Stimulated activated CD4-positive, alpha-beta T cell treated with anti-CD3 and anti-CD28 coated beads, Interleukin-15, amount 100 ng/mL, for 48 hours (primary cell): Measurements from ENCODE around the gene AGPAT4.
A peak's percentile ranks its signal among the peaks of the same experiment; 100 is the strongest.
"Not testable (repeated sequence)": the region's sequence is repeated elsewhere in the genome, so short reads cannot be mapped to it uniquely, and the experiment has no call there.

Experiments used
- DNase-seq, 2 donors: peaks; one replicate each; pipeline ENCODE4 v3.0.0-alpha.2; 2020; ENCODE audit warnings: low read depth in 2 of 2

AGPAT4 gene

DNA sequence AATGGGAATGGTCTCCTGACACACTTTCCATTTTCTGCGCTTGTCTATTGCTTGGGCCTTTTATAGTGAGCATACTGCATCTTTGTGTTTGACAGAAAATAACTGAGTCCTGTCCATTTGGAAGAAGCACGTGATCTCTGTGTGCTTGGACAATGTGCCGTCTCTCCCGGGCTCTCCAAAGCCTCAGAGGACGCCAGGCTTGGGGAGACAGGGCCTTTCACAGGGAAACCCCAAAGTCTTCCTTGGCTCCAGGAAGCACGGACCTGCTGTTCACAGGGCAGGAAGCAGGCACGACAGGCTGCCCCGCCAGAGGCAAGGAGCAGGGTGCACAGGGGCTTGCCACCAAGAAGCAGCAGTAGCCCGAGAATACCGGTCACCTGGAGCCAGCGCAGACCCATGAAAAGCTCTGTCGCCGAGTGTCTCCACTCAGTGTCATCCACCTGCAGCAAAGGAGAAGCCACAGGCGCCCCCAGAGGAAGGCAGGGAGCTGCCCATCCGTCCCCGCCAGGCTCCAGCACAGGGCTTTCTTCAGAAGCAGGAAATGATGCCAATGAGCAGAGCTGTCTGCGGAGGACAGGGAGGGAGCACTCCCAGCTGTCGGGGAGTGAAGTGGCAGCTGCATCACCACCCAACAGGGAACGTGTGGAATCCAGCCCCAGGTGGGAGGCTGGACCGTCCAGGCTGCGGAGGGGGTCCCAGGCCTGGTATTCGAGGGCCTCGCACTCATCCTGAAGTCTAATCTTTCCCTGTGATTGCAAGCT, 135.1 kb downstream of the AGPAT4 start:
- DNase-seq = no peak

DNA sequence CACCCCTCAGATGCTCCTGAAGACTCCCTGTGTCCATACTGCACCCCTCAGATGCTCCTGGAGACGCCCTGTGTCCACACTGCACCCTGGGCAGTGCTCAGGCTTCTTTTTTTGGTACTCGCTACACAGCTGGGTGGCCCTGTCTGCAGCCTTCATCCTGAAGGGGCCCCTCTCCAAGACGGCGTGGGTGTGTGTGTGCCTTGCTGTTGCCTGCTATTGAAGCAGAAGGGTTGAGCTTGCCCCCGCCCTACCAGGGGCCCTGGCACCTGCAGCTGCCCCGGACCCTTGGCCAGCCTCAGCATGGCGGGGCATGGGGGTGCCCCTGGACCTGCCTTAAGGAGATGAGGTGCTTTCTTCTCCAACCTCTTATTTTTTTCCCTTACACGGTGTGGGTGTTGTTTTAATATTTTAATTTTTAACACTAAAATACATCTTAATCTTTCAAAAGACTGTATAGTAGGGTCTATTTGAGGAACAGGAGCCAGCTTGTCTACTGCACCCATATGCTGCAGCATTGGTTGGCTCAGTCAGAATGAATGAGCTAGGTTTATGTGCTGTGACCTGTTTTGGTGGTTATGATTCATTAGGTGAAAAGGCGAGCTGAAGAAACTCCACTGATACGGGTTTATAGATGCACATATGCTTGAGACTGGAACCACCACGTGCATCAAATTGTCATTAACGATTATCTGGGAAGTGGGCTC, 135.9 kb downstream of the AGPAT4 start:
- no peak for DNase-seq

DNA sequence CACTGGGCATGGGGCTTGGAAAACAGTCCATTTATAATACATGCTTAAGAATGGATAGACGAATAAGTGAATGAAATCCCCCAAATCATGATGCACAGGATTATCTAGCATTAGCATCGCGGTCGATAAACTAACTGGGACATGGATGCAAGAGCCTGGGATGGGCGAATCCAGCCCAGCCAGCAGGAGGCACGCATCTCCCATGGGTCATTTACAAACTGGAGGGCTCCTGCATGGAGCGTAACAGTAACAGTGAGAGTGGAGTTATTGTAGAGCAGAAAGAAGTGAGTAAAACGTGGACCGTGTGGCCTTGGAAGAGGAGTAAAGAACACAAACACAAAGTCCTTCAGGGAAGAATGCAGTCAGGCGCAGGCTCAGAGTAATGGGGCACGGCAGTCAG, 136.5 kb downstream of the AGPAT4 start:
- no peak for DNase-seq

DNA sequence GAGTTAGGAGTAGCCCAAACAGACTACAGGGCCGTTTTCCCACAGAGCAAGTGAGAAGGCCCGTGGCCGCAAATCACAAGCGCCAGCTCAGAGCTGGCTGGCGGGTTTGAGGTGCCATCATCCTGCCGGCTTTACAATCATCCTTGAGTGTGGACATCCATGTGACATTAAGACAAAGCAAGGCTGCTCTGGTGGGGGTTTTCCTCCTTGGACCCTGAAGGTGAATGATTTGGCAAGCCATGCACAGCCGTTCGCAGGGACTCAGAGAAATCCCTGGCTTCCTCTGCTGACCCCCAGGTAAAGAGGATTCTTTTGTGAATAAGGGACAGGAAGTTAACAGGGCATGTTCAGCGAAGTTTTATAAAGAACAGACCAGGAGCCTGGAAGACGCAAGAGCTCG, 137.2 kb downstream of the AGPAT4 start:
- no peak for DNase-seq

DNA sequence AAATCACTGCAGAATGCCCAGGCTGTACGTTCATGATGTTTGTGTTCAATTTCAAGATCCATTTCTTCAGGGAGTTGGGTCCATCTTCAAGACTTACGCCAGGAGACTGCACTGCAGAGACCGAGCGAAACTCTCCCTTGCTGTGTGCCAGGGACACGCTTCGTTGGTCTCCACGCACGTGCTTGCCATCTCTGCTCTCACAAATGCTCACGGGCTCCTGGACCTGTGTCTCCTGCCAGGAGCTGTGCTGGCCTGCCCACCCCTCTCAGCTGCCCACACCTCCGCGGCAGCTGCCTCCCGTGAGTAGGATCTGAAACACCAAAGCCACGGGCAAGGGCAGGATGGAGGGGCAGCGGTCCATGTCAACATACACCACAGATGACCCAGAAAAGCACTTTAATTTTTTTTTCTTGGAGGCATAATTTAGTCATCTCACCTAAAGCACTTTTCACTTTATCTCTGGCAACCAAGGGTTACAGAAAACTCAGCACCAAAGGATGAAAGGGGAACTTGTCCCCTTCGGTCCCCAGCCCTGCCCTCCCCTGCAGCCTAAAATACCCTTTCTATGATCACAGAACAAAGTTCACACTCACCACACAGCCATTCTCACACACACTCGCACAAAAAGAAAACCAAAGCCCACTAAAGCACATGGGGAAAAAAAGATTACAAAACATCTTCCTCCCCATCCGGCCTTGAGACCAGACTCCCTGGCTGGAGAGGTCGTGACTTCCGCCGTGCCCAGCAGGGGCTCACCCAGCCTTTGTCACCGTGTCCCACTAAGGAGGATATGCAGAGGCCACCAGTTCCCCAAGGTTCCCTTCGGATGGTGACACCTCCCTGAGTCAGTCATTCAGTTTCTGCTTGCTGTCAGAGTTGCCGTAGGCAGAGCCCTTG, 137.9 kb downstream of the AGPAT4 start:
- DNase-seq = no peak

DNA sequence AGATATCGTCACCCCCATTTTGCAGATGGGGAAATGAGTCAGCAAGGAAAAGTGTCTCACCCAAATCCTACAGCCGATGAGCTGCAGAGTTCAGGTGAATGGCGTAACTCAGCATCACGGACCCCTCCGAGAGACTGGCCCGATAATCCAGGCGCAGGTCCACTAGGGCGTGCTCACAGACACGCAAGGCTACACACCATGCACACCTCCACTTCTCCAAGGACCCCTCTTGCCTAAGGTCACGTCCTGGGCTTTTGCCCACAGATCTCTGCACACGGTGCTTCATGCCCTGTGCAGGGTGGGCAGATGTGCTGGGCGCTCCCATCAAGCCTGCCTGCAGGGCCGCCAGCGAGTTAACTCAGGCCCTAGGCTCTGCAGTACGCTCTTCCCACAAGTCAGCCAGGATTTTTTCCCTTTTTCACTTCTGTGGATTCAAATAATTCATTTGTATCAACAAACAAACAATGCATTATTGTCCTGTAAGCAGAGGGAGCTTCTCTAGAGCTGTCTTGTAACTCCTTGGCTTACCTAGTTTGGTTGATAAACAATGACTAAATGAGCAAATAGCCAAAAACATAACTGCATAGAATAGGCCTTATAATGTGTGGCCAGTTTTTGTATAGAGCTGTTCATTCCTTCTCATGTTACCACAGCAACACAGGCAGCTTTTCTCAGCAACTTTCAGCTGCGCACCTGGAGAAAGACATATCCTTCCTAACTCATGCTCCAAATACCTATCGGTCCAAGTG, 139.1 kb downstream of the AGPAT4 start:
- DNase-seq = no peak

DNA sequence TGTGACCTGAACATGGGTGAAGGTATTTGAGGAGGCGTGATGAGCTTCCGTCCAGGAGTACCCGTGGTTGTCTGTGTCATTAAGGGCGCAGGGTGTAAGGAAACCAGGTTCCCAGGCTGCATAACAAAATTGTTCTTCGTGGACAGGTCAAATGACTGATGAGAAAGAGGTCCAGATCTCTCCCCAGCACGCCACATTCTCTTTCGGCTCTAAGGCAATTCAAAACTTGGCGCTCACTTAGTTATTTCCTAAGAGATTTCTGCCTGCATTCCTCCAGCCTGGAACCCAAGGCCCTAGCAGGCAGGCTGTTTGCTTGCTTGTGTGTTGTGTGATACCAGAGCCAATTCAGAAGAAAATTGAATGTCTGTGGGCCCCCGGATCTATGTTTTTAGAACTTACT, 139.9 kb downstream of the AGPAT4 start:
- no peak for DNase-seq

DNA sequence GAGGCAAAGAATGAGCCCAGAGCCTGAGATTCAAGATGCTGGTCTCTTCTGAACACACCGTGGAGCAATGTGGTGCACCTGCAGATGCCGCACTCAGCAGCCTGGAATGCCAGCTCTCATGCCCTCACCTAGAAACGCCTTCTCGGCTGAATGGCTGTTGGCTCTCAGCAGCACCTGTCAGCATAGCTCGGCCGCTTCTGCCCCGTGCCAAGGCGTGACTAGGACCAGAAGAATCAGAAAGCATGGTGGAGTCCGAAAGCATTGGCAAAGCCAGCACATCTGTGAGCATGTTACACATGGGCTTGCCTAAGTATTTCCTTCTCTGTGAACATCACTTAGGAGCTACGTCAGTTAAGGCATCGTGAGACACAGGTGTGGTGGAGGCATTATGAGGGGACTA, 141.5 kb downstream of the AGPAT4 start:
- DNase-seq = no peak

DNA sequence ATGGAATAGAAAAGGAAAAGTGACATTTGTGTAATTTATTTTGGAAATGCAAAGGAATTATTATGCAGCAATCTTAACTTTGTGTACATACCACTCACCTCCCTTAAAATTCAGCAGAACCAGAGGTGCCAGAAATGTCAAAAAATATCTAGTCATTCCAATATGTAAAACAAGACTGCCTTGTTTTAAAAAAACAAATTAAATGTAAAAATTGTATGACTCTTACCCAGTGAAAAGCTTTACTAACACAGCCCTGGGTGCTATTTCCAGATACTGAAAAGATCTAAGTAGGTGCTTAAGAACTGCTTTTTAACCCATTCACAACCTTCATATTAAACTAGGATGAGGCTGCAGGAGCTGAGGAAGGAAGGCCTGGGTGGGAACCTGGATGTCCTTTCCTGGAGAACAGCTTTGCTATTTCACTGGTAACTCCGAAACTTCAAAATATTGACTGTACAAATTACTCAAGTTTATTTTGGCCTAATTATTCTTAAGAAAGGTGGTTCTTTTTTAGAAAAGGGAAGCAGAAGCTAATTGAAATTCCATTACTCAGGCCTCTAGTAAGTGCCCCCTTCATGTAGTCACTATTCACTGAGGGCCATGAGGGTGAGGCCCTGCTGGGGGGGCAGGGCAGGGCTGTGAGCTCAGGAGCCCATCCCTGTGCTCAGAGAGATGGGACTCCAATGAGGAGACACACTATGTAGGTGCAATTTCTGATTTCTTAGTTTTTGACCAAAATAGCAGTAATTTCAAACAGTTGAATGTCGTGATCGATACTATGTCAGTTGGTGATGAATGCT, 142.7 kb downstream of the AGPAT4 start:
- DNase-seq = no peak

DNA sequence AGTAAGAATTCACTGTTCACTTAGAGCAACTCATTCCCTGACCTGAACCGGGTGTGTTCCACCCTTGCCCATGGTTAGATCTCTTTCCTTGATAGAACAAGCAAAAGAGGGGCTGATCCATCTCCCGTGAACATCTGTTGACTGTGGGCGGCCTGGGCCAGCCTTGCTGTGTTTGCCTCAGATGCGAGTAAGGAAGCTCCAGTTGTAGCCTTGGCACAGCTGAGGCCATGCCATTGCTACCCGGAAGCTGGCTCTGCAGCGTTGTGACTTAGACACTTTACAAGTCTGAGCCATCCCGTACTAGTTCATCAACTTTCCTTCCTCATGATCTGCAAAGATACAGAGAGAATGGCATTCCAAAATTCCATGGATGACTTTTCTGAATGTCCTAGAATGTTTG, 143.3 kb downstream of the AGPAT4 start:
- no peak for DNase-seq

DNA sequence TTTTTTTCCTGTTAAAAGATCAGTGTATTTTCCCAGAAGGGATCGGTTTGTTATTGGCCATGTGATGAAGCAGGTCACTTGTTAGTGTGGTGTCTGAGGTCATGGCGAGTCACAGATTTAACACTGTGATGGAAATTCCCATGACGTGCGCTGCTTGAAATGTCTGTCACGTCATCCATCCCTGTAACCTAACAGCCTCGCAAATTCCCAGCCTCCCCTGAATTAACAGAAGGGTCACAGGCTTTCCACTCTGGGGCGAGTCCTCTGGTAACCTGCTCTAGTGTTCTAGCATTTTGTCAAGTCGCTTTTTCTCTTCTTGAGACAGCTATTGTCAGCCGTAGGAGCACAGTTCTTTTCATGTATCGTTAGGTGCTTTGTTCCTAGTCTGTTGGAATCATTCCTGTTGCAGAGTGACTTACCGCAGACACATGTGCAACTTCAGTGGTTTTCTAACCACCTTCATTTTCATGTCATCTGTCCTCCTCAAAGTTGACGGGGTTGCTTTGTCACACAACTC, 145.1 kb downstream of the AGPAT4 start:
- DNase-seq = peak; percentile 34 to 36

DNA sequence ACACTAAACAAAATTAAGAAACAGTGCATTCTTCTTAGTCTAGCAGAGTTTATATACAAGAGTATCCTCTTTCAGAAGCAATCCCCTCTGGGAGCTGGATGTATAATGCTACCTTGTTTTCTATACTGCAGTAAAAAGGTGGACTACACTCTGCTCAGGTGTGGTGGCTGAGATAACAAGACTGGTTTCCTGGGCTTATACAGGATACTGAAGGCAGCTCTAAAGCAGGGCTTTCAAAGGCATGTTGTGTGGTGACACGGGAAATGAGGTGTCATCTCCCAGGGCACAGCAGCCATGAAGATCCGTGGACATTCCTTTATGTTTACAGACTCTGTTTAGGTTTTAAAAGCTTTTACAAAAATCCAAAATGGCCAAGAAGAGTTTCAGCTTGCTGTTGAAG, 145.6 kb downstream of the AGPAT4 start:
- DNase-seq = no peak

DNA sequence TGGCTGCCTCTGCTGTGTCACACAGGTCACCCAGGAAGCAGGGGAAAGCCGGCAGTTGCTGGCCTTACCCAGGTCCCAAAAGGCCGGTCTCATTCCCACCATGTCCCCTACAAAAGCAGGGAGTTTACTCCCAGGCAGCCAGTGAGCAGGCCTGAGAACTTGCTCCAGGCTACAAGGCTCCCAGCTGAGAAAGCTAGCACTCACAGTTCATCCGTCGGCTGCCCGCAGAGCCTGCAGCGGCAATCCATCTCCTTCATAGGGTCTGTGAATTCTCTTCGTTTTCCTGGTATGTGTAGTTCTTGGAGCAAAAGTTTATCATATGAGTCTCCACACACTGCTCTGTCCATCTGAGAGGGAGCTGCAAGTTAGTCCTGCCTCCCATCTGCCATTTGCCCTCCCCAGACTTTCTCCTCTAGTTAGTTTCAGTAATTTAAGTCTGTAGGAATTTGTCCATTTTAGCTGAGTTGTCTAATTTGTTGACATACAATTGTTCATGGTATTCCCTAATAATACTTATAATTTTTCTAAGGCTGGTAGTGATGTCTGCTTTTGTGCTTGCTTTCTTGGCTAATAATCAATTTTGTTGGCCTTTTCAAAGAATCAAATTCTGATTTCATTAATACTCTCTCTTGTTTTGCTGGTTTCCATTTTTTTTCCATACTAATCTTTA, 146.7 kb downstream of the AGPAT4 start:
- DNase-seq = no peak

DNA sequence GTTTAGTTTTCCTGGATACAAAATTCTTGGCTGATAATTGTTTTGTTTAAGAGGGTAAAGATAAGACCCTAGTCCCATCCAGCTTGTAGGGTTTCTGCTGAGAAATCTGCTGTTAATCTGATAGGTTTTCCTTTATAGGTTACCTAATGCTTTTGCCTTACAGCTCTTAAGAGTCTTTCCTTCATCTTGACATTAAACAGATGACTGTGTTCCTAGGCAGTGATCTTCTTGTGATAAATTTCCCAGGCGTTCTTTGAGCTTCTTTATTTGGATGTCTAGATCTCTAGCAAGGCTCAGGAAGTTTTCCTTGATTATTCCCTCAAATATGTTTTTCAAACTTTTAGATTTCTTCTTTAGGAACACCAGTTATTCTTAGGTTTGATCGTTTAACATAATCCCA, 148.3 kb downstream of the AGPAT4 start:
- no peak for DNase-seq

DNA sequence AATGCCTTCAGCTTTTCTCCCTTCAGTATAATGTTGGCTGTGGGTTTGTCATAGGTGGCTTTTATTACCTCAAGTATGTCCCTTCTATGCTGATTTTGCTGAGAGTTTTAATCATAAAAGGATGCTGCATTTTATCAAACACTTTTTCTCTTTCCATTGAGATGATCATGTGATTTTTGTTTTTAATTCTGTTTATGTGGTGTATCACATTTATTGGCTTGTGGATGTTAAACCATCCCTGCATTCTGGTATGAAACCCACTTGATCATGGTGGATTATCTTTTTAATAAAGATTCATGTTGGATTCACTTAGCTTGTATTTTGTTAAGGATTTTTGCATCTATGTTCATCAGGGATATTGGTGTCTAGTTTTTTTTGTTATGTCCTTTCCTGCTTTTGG, 150.5 kb downstream of the AGPAT4 start:
- not testable (repeated sequence) for DNase-seq

DNA sequence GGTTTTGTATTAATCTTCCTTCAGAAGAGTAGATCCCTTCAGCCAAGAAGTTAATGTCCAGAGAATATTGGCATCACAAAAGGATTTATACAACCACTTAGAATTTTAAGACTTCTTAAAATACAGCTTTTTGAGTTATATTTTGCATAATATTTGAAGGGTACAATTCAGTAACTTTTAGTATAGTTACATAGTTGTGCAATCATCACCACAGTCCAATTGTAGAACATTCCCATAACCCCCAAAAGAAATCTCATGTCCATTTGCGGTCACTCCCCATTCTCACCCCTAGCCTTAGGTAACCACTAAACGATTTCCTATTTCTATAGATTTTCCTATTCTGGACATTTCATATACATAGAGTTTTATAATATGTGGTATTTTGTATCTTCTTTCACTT, 155.9 kb downstream of the AGPAT4 start:
- no peak for DNase-seq

DNA sequence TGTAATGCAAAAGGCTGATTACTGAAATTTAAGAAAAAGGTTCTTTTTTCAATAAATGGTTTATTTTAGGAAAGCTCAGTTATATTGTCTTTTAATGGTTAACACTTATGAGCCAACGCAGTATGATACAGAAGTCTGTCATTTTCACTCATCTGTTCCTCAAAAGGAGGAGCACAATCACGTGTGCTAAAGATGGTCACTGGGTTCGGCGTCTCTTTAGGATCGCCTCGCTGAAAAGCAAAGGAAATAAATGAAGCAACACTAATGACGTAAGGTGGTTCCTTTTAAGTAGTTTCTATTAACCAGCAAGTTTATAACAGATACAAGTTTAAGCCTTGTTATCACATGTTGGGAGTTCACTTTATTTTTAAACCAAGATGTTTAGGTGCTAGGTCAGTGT, 156.6 kb downstream of the AGPAT4 start:
- DNase-seq = no peak

DNA sequence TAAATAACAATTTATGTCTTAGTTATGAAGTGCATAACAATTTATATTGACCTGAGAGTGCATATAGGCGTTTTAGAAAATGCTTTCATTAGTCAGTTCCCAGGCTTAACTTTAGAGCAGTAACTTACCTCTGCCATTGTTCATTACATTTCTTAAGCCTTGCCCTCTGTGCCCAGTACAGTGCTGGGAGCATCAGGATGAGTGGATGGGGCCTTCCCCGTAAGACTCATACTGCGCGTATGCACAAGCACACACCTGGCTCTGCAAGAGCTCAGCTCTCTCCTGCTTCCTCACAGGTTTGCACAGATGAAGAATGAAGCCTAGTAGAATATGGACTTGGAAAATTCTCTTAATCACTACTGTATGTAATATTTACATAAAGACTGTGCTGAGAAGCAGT, 157.3 kb downstream of the AGPAT4 start:
- no peak for DNase-seq

DNA sequence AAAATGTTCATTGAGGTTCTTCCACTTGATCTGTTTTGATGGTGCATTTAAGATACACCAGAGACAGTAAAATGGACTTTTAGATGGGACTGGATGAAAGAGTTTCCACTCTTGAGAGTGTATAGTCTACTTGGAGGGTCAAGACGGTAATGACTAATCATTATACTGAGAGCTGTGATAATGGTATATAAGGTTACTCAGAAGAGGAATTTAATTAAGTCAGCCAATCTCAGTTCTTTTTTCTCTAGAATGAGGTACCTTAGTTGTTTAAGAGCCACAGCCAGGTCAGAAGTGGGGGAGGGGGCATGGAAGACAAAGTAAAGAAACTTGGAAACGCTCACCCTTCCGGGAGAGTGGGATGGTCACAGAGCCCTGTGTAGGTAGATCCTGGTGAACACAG, 158.4 kb downstream of the AGPAT4 start:
- no peak for DNase-seq

DNA sequence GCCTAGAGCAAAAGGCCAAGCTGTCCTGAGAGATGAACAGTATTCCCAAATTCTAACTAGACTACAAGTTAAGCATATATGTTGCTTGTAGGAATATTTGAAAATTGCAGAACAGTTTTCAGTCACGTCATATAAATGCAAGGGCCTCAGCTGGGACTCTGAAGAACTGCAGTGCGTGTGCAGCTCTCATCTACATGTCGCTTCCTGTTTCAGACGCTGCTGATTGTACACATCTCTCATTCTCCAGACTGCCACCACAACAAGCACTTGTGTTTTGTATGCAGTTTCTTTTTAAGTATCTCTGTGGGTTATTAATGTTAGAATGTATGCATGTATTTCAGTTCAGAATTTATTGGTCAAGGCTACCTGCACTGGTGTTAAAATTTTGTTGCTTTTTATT, 162.6 kb downstream of the AGPAT4 start:
- no peak for DNase-seq
